Urinary bladder (tissue), 4 donors: Measurements from ENCODE around the gene TAGLN3. TPM values are rescaled to one million over a fixed set of nuclear protein-coding genes. Genes with fewer than 3 reads are reported as not detected.

Experiments
- DNase-seq: peaks from one replicate; pipeline ENCODE4 v3.0.0-alpha.2; 2015; ENCODE audit errors: extremely low spot score
- H3K27ac ChIP-seq: one replicate; pipeline ENCODE4 v1.5.1; 2013; ENCODE audit warnings: low read depth, mild to moderate bottlenecking, moderate library complexity
- H3K36me3 ChIP-seq: one replicate; pipeline ENCODE4 v1.6.1; 2013; ENCODE audit warnings: mild to moderate bottlenecking, moderate library complexity; ENCODE audit not compliant: insufficient read depth
- H3K4me1 ChIP-seq: one replicate; pipeline ENCODE4 v1.6.1; 2013; ENCODE audit warnings: mild to moderate bottlenecking, moderate library complexity; ENCODE audit not compliant: insufficient read depth
- H3K4me3 ChIP-seq: one replicate; pipeline ENCODE4 v1.5.1; 2013; ENCODE audit warnings: low read depth, low read length
- WGBS: extraction: QIAGEN DNeasy Blood & Tissue Kit; methylation state at CpG from one replicate; pipeline ENCODE4 v1.1.7; 2013; 5-methylcytosine and 5-hydroxymethylcytosine counted together
- polyA plus RNA-seq: library from polyadenylated mRNA; stranded (reverse); fragments of 200-250 nt; gene quantifications from one replicate; pipeline ENCODE4 v1.2.3, GENCODE V29; 2013
- total RNA-seq: library from RNA; depleted of rRNA; stranded (reverse); fragments of >200 nt; gene quantifications from one replicate; pipeline ENCODE4 v1.2.3, GENCODE V29; 2014
- donor health status: healthy with polysubstance abuse.
- donor health status: healthy.

Gene TAGLN3
- total and polyA plus RNA-seq, 2 donors = 1.8 to 3.1 TPM

DNA sequence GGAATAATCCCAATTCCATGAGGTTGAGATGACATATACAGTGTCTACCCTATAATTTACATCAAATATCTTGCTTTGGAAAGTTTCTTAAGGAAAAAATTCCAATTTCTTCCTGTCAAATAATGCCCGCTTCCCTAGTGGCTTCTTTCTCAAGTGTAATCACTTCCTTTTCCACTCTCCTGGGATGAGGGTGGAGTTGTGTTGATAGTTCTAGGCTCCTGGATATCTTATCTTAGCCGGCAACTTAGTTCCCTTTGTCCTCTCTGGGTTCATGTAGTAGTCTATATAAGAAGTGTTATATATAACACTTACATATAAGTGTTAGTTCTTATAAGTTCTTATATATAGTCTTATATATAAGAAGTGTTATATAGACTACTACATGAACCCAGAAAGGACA lies 10.9 kb downstream of the TAGLN3 start:
- Histone ChIP-seq H3K27ac (no peak overlapping the region), H3K36me3 (no peaks in the 10 kb centered on the region), H3K4me3 (no peak overlapping the region), H3K4me1 (no peaks in the 10 kb centered on the region)
- no peak for DNase-seq
- WGBS = 88% methylated on average over 2 of the region's 2 CpGs

DNA sequence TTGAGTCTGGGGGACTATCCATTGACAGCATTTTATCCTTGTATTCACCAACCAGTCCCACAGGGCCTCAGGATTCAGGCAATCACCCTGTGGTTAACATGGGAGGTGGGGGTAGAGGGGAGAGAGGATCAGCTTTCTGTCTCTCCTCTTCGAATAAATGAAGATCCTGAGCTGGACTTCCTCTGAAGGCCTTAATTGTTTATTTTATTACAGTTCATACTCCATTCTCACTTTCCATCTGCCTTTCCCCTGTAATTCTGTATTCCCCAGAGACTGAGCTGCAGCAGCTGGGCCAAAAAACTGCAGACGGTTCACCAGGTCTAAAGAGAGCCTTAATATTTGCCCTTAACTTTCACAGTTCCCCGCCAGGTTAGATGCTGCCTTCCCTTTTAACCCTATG lies 11.9 kb downstream of the TAGLN3 start:
- 64% methylated on average over 3 of the region's 3 CpGs for WGBS
- DNase-seq = no peak

DNA sequence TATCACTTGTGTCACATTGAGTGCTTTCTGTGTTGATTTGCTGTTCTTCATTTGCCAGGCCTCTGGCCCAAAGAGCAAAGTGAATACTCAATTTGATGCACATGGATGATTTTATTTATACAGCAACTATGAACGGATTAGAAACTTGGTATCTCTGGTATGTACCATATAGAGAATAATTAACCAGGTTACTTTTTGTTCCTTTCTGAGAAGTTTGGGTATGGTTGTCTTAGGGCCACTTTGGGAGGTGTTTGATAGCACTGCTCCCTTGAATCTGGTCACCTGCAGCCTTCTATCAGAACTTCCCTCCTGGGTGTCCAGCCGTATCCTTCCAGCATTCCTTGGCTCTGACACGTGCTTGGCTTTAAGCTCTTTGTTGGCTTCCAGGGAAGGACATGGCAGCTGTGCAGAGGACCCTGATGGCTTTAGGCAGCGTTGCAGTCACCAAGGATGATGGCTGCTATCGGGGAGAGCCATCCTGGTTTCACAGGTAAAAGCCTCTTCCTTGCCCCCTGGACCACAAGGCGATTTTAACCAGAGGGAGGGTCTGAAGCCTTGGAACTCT lies 12.7 kb downstream of the TAGLN3 start:
- DNase-seq = no peak
- Histone ChIP-seq H3K36me3 (no peaks in the 10 kb centered on the region), H3K27ac (no peak overlapping the region), H3K4me3 (no peak overlapping the region), H3K4me1 (no peaks in the 10 kb centered on the region)
- WGBS = 85% methylated on average over 6 of the region's 6 CpGs

More for the DNA sequence above, 11.9 kb downstream of the TAGLN3 start:
- H3K4me3 ChIP-seq = no peak overlapping the region
- no peaks in the 10 kb centered on the region for H3K36me3 ChIP-seq
- no peak overlapping the region for H3K27ac ChIP-seq
- H3K4me1 ChIP-seq = no peaks in the 10 kb centered on the region

GRCh38 chr3:112012205-112012992 lies 13.7 kb downstream of the TAGLN3 start:
- whole genome bisulfite sequencing = 56% methylated on average over 6 of the region's 6 CpGs

DNA sequence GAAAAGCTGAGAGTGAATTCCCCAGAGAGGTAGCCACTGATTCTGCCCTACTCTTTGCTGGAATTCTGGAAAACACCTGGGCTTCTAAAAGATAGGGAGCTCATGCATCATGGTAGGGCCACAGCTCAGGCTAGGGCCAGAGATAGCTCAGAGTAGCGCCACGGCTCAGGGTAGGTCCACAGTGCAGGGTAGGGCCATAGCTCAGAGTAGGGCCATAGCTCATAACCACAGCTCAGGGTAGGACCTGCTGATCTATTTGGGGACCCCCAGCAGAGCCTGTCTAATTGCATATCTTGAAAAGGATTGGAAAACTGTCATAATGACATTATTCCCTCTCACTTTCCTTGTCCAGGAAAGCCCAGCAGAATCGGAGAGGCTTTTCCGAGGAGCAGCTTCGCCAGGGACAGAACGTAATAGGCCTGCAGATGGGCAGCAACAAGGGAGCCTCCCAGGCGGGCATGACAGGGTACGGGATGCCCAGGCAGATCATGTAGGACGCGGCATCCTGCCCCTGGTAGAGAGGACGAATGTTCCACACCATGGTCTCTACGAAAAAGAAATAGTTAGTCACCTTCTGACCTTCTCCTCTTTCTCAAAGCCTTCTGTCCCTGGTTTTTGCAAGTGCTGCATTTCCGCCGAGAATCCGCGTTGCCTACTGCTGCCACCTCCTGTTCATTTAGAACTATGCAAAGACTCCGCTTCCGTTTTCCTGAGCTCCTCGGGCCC lies 14.5 kb downstream of the TAGLN3 start:
- H3K4me1 ChIP-seq = no peaks in the 10 kb centered on the region
- H3K36me3 ChIP-seq = no peaks in the 10 kb centered on the region
- H3K4me3 ChIP-seq = no peak overlapping the region
- WGBS = 35% methylated on average over 19 of the region's 19 CpGs
- peak; percentile 61 for DNase-seq
- no peak overlapping the region for H3K27ac ChIP-seq

More at GRCh38 chr3:112012205-112012992, 13.7 kb downstream of the TAGLN3 start:
- no peak overlapping the region for H3K27ac ChIP-seq
- DNase-seq = no peak
- no peak overlapping the region for H3K4me3 ChIP-seq
- H3K36me3 ChIP-seq = no peaks in the 10 kb centered on the region
- no peaks in the 10 kb centered on the region for H3K4me1 ChIP-seq

GRCh38 chr3:112013784-112014143 lies 15.0 kb downstream of the TAGLN3 start:
- Histone ChIP-seq H3K36me3 (no peaks in the 10 kb centered on the region), H3K4me1 (no peaks in the 10 kb centered on the region), H3K27ac (no peak overlapping the region), H3K4me3 (no peak overlapping the region)
- whole genome bisulfite sequencing = 64% methylated on average over 5 of the region's 5 CpGs
- DNase-seq = no peak

DNA sequence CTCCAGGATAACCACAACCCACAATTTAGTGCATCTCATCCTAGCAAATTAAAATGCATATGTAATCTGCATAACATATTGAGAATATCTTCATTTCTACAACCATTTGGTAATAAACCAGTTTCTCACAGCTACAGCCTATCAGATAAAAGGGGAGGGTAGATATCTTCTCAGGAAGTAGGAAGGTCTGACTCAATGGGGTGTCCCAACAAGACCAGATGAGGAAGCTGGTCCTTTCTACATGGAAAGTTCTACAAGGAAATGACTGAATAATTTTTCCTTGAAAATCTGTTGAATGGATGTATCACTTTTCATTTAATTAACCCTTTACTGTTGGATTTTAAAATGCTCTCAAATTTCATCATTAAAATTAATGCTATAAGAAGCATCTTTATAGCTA lies 18.4 kb downstream of the TAGLN3 start:
- no peaks in the 10 kb centered on the region for H3K36me3 ChIP-seq
- H3K4me3 ChIP-seq = no peak overlapping the region
- H3K4me1 ChIP-seq = no peaks in the 10 kb centered on the region
- H3K27ac ChIP-seq = no peak overlapping the region
- DNase-seq = no peak

GRCh38 chr3:112018712-112019111 lies 20.0 kb downstream of the TAGLN3 start:
- Histone ChIP-seq H3K27ac (no peak overlapping the region), H3K4me3 (no peak overlapping the region), H3K4me1 (no peaks in the 10 kb centered on the region), H3K36me3 (no peaks in the 10 kb centered on the region)
- no peak for DNase-seq
- 98% methylated on average over 4 of the region's 4 CpGs for WGBS

- WGBS = 65% methylated on average over 1 of the region's 1 CpG
- Histone ChIP-seq H3K4me3 (no peak overlapping the region), H3K4me1 (no peaks in the 10 kb centered on the region), H3K27ac (no peak overlapping the region), H3K36me3 (no peaks in the 10 kb centered on the region)
- no peak for DNase-seq
Measured at GRCh38 chr3:112019716-112020115, 21.0 kb downstream of the TAGLN3 start.

GRCh38 chr3:112020674-112021085 lies 22.0 kb downstream of the TAGLN3 start:
- 77% methylated on average over 1 of the region's 1 CpG for WGBS
- H3K36me3 ChIP-seq = no peaks in the 10 kb centered on the region
- no peak overlapping the region for H3K27ac ChIP-seq
- H3K4me3 ChIP-seq = no peak overlapping the region
- no peaks in the 10 kb centered on the region for H3K4me1 ChIP-seq
- no peak for DNase-seq

- no peak for DNase-seq
- H3K36me3 ChIP-seq = no peaks in the 10 kb centered on the region
- WGBS = 90% methylated on average over 4 of the region's 4 CpGs
- H3K4me1 ChIP-seq = no peaks in the 10 kb centered on the region
- no peak overlapping the region for H3K4me3 ChIP-seq
- H3K27ac ChIP-seq = no peak overlapping the region
Measured at GRCh38 chr3:112027142-112027541, 28.4 kb downstream of the TAGLN3 start.

GRCh38 chr3:112027826-112028225 lies 29.1 kb downstream of the TAGLN3 start:
- H3K4me1 ChIP-seq = no peaks in the 10 kb centered on the region
- H3K27ac ChIP-seq = no peak overlapping the region
- no peak overlapping the region for H3K4me3 ChIP-seq
- no peaks in the 10 kb centered on the region for H3K36me3 ChIP-seq
- no peak for DNase-seq
- WGBS = 52% methylated on average over 4 of the region's 4 CpGs

DNA sequence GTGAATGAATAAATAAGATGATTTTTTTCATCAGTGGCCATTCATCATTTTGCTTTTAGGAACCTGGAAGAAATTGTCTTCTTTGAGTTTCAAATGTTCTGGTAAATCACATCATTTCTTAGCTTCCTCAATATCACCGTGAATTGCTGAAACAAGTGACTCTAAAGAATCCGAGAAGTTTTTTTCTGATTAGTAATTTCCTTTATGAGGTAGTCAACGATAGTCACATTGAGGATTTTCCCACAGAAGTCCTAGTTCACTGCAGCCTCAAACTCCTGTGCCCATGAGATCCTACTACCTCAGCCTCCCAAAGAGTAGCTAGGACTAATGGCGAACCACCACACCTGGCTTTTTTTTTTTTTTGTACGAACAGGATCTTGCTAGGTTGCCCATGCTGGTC lies 32.2 kb downstream of the TAGLN3 start:
- 92% methylated on average over 5 of the region's 5 CpGs for WGBS
- DNase-seq = no peak
- Histone ChIP-seq H3K4me1 (no peaks in the 10 kb centered on the region), H3K36me3 (no peaks in the 10 kb centered on the region), H3K4me3 (no peak overlapping the region), H3K27ac (no peak overlapping the region)

DNA sequence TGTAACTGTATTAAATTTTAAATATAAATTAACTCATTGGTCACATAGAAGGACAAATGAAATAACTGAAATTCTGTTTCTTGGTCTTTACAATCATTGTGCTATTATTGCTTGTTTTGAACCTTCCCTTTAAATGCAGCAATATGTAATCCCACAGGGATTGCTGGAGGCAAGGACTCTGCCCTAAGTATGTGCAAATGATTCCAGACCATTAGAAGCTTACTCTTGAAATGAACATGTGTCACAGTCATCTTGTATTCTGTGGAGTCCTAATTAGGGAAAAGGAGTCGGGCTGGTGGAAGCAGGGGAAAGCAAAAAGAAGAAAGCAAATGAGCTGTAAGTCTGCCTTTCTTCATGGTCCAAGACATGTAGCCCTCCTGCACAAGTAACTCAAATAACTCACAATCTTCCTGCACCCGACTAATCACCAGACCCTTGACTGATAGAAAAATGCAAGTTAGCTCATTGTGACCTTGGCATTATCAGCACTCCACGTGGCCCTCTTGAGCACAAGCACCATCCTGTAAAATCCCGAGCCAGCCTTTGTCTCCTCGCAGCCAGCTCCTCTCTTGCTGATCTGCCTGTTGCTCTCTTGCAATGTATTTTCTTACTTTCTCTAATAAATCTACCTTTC lies 33.5 kb downstream of the TAGLN3 start:
- H3K4me3 ChIP-seq = no peak overlapping the region
- DNase-seq = no peak
- H3K4me1 ChIP-seq = no peaks in the 10 kb centered on the region
- H3K27ac ChIP-seq = no peak overlapping the region
- no peaks in the 10 kb centered on the region for H3K36me3 ChIP-seq
- 76% methylated on average over 5 of the region's 5 CpGs for WGBS
